Liver (tissue), 3 donors: ENCODE measurements around the gene NEUROG1.

ENCODE experiments used
- ATF3 ChIP-seq: IDR thresholded peaks from 2 replicates; pipeline ENCODE4 v1.6.1; 2016; ENCODE audit warnings: antibody characterized with exemption
- CTCF ChIP-seq: fragments of 150-350 bp; IDR thresholded peaks from 2 replicates; pipeline ENCODE4 v1.5.1; 2017; ENCODE audit warnings: improper control_type of control experiment, low read depth, low read length; ENCODE audit not compliant: missing input control
- EGR1 ChIP-seq, 2 donors: IDR thresholded peaks; 2 replicates each; pipeline ENCODE4 v1.6.1; 2016 to 2018; ENCODE audit warnings: antibody characterized with exemption in 2 of 2, low read depth in 2 of 2
- FOXA1 ChIP-seq: IDR thresholded peaks from 2 replicates; pipeline ENCODE4 v1.6.1; 2016; ENCODE audit warnings: antibody characterized with exemption
- JUND ChIP-seq, 2 donors: IDR thresholded peaks; 2 replicates each; pipeline ENCODE4 v1.6.1; 2016; ENCODE audit warnings: antibody characterized with exemption in 2 of 2
- MAX ChIP-seq: IDR thresholded peaks from 2 replicates; pipeline ENCODE4 v1.6.1; 2016; ENCODE audit warnings: antibody characterized with exemption
- RAD21 ChIP-seq, 2 donors: IDR thresholded peaks; 2 replicates each; pipeline ENCODE4 v1.6.1; 2016; ENCODE audit warnings: antibody characterized with exemption in 2 of 2, mild to moderate bottlenecking in 2 of 2
- REST ChIP-seq: IDR thresholded peaks from 2 replicates; pipeline ENCODE4 v1.6.1; 2016; ENCODE audit warnings: antibody characterized with exemption, mild to moderate bottlenecking
- SP1 ChIP-seq: IDR thresholded peaks from 2 replicates; pipeline ENCODE4 v1.6.1; 2018; ENCODE audit warnings: antibody characterized with exemption, mild to moderate bottlenecking
- TAF1 ChIP-seq: conservative IDR thresholded peaks from 2 replicates; pipeline ENCODE4 v1.6.1; 2016; ENCODE audit warnings: antibody characterized with exemption, mild to moderate bottlenecking
- YY1 ChIP-seq: IDR thresholded peaks from 2 replicates; pipeline ENCODE4 v1.6.1; 2016; ENCODE audit warnings: antibody characterized with exemption, mild to moderate bottlenecking
- donor health status: healthy.
- donor health status: healthy.

- TF ChIP-seq REST (no peak), FOXA1 (no peak), MAX (no peak), CTCF (no peak), SP1 (no peak), RAD21 (IDR thresholded peaks at IDR 0.05) (no peak), ATF3 (no peak), JUND (IDR thresholded peaks at IDR 0.05) (no peak), TAF1 (no peak), YY1 (no peak), EGR1 (IDR thresholded peaks at IDR 0.05; ENCODE audit: low read depth in 2 of 2) (no peak)
Observed at GRCh38 chr5:135537271-135537670, 1.5 kb upstream of the NEUROG1 start.
